HepG2 (cell line): ENCODE results near the gene TAMALIN. TPM values are rescaled to one million over a fixed set of nuclear protein-coding genes. Genes with fewer than 3 reads are reported as not detected.

Source experiments
- GTF3A ChIP-seq: sonication (generic); formaldehyde crosslinking; conservative IDR thresholded peaks from 2 replicates; pipeline ENCODE4 v1.4.0; 2020; ENCODE audit warnings: mild to moderate bottlenecking, missing genetic modification reagents
- HIVEP1 ChIP-seq: sonication (generic); formaldehyde crosslinking; IDR thresholded peaks from 2 replicates; pipeline ENCODE4 v1.4.0; 2020; ENCODE audit warnings: mild to moderate bottlenecking, missing genetic modification reagents
- MTA1 ChIP-seq: sonication (generic); formaldehyde crosslinking; IDR thresholded peaks from 2 replicates; pipeline ENCODE4 v1.4.0; 2020; ENCODE audit warnings: missing genetic modification reagents, mild to moderate bottlenecking, borderline replicate concordance
- PHF8 ChIP-seq: sonication (generic); formaldehyde crosslinking; IDR thresholded peaks from 2 replicates; pipeline ENCODE4 v1.5.0; 2020; ENCODE audit warnings: missing genetic modification reagents
- POLR2G ChIP-seq: fragments of 200-400 bp; formaldehyde crosslinking; IDR thresholded peaks from 2 replicates; pipeline ENCODE4 v1.6.1; 2018; ENCODE audit warnings: mild to moderate bottlenecking, low read depth, low read length, moderate library complexity
- SIX1 ChIP-seq: sonication (generic); formaldehyde crosslinking; IDR thresholded peaks from 2 replicates; pipeline ENCODE4 v1.4.0; 2020; ENCODE audit warnings: missing genetic modification reagents, borderline replicate concordance
- SMAD1 ChIP-seq: sonication (generic); formaldehyde crosslinking; IDR thresholded peaks from 2 replicates; pipeline ENCODE4 v1.4.0; 2020; ENCODE audit warnings: missing genetic modification reagents, low read depth, mild to moderate bottlenecking, borderline replicate concordance
- ZNF160 ChIP-seq: sonication (generic); formaldehyde crosslinking; IDR thresholded peaks from 2 replicates; pipeline ENCODE4 v1.8.0; 2022; ENCODE audit warnings: mild to moderate bottlenecking, inconsistent platforms, missing genetic modification reagents
- ZNF326 ChIP-seq: sonication (generic); formaldehyde crosslinking; IDR thresholded peaks from 2 replicates; pipeline ENCODE4 v1.4.0; 2020; ENCODE audit warnings: missing genetic modification reagents, borderline replicate concordance
- ZNF556 ChIP-seq: sonication (generic); formaldehyde crosslinking; IDR thresholded peaks from 2 replicates; pipeline ENCODE4 v1.4.0; 2020; ENCODE audit warnings: mild to moderate bottlenecking, missing genetic modification reagents, borderline replicate concordance
- ZNF709 ChIP-seq: sonication (generic); formaldehyde crosslinking; IDR thresholded peaks from 2 replicates; pipeline ENCODE4 v1.5.0; 2020; ENCODE audit warnings: mild to moderate bottlenecking, missing genetic modification reagents
- polyA plus RNA-seq, 8 experiments: library from polyadenylated mRNA; depleted of rRNA in 3 of 8; stranded (reverse) in 7 of 8; unstranded in 1 of 8; fragments of >200 nt; fragmentation: Illumina TruSeq in 4 of 8; extraction: Trizol in 4 of 8; gene quantifications; 2 replicates each; pipeline versions ENCODE4 v1.2.1 to v1.2.3, GENCODE V29; 2011 to 2016; ENCODE audit warnings: low read depth in 4 of 8, missing spikeins in 1 of 8, mixed read lengths in 1 of 8; ENCODE audit not compliant: insufficient read depth in 1 of 8
- total RNA-seq, 5 experiments: library from RNA; depleted of rRNA; stranded (reverse); fragments of >200 nt; fragmentation: Illumina TruSeq; extraction: Trizol; gene quantifications; 2 replicates each; pipeline ENCODE4 v1.2.3, GENCODE V29; 2016; ENCODE audit warnings: low read depth in 1 of 5
- TF ChIP-seq, protein P1 (sequence below): sonication (generic); formaldehyde crosslinking; IDR thresholded peaks from 2 replicates; pipeline ENCODE4 v1.4.0; 2020; ENCODE audit warnings: missing genetic modification reagents, borderline replicate concordance
- TF ChIP-seq, protein P2 (sequence below): sonication (generic); formaldehyde crosslinking; IDR thresholded peaks from 2 replicates; pipeline ENCODE4 v1.4.0; 2020; ENCODE audit warnings: mild to moderate bottlenecking, missing genetic modification reagents
- TF ChIP-seq, protein P3 (sequence below): sonication (generic); formaldehyde crosslinking; IDR thresholded peaks from 2 replicates; pipeline ENCODE4 v1.5.0; 2020; ENCODE audit warnings: missing genetic modification reagents
- TF ChIP-seq, protein P4 (sequence below): sonication (generic); formaldehyde crosslinking; IDR thresholded peaks from 2 replicates; pipeline ENCODE4 v1.4.0; 2020; ENCODE audit warnings: missing genetic modification reagents
- TF ChIP-seq, protein P5 (sequence below): IDR thresholded peaks from 2 replicates; pipeline ENCODE4 v1.6.1; 2012; ENCODE audit warnings: inconsistent platforms
- TF ChIP-seq, protein P6 (sequence below): sonication (generic); formaldehyde crosslinking; IDR thresholded peaks from 2 replicates; pipeline ENCODE4 v1.4.0; 2020; ENCODE audit warnings: missing genetic modification reagents, borderline replicate concordance

TAMALIN gene
- total and polyA plus RNA-seq, 2 of the 13 experiments (the other 11 are each of a cell fraction or from before 2014, with no cell fraction given) = 2.9 to 10.9 TPM

DNA sequence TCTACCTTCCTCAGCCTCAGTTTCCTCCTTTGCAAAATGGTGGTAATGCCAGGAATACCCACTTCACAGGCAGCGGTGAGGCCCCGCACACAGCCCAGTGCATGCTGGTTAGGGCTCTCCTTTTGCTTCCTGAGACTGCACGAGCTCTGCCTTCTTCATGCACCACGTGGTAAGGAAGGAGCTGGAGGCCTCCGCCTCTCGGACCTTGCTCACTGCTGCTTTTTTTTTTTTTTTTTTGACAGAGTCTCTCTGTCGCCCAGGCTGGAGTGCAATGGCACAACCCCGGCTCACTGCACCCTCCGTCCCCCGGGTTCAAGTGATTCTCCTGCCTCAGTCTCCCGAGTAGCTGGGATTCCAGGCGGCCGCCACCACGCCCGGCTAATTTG lies 18.1 kb downstream of the TAMALIN start (continued):
- no peak for TF ChIP-seq SMAD1 (CRISPR knock-in tag)
- TF ChIP-seq ZNF160 = no peak
- TF ChIP-seq, protein P1, sequence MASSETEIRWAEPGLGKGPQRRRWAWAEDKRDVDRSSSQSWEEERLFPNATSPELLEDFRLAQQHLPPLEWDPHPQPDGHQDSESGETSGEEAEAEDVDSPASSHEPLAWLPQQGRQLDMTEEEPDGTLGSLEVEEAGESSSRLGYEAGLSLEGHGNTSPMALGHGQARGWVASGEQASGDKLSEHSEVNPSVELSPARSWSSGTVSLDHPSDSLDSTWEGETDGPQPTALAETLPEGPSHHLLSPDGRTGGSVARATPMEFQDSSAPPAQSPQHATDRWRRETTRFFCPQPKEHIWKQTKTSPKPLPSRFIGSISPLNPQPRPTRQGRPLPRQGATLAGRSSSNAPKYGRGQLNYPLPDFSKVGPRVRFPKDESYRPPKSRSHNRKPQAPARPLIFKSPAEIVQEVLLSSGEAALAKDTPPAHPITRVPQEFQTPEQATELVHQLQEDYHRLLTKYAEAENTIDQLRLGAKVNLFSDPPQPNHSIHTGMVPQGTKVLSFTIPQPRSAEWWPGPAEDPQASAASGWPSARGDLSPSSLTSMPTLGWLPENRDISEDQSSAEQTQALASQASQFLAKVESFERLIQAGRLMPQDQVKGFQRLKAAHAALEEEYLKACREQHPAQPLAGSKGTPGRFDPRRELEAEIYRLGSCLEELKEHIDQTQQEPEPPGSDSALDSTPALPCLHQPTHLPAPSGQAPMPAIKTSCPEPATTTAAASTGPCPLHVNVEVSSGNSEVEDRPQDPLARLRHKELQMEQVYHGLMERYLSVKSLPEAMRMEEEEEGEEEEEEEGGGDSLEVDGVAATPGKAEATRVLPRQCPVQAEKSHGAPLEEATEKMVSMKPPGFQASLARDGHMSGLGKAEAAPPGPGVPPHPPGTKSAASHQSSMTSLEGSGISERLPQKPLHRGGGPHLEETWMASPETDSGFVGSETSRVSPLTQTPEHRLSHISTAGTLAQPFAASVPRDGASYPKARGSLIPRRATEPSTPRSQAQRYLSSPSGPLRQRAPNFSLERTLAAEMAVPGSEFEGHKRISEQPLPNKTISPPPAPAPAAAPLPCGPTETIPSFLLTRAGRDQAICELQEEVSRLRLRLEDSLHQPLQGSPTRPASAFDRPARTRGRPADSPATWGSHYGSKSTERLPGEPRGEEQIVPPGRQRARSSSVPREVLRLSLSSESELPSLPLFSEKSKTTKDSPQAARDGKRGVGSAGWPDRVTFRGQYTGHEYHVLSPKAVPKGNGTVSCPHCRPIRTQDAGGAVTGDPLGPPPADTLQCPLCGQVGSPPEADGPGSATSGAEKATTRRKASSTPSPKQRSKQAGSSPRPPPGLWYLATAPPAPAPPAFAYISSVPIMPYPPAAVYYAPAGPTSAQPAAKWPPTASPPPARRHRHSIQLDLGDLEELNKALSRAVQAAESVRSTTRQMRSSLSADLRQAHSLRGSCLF = no peak
- no peak for TF ChIP-seq ZNF556 (CRISPR knock-in tag)
- no peak for TF ChIP-seq SIX1 (CRISPR knock-in tag)
- TF ChIP-seq PHF8 (CRISPR knock-in tag) = no peak
- TF ChIP-seq, protein P2, sequence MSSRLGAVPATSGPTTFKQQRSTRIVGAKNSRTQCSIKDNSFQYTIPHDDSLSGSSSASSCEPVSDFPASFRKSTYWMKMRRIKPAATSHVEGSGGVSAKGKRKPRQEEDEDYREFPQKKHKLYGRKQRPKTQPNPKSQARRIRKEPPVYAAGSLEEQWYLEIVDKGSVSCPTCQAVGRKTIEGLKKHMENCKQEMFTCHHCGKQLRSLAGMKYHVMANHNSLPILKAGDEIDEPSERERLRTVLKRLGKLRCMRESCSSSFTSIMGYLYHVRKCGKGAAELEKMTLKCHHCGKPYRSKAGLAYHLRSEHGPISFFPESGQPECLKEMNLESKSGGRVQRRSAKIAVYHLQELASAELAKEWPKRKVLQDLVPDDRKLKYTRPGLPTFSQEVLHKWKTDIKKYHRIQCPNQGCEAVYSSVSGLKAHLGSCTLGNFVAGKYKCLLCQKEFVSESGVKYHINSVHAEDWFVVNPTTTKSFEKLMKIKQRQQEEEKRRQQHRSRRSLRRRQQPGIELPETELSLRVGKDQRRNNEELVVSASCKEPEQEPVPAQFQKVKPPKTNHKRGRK (CRISPR knock-in tag) = no peak
- TF ChIP-seq ZNF709 (CRISPR knock-in tag) = no peak
- TF ChIP-seq, protein P3, sequence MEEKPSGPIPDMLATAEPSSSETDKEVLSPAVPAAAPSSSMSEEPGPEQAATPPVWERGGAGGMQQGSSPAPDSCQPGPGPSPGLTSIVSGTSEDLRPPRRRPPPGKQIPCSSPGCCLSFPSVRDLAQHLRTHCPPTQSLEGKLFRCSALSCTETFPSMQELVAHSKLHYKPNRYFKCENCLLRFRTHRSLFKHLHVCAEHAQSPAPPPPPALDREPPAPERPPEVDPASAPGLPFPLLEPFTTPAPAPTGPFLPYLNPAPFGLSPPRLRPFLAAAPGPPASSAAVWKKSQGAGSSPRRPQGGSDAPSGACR (CRISPR knock-in tag) = no peak
- no peak for TF ChIP-seq ZNF326 (CRISPR knock-in tag)
- TF ChIP-seq, protein P4, sequence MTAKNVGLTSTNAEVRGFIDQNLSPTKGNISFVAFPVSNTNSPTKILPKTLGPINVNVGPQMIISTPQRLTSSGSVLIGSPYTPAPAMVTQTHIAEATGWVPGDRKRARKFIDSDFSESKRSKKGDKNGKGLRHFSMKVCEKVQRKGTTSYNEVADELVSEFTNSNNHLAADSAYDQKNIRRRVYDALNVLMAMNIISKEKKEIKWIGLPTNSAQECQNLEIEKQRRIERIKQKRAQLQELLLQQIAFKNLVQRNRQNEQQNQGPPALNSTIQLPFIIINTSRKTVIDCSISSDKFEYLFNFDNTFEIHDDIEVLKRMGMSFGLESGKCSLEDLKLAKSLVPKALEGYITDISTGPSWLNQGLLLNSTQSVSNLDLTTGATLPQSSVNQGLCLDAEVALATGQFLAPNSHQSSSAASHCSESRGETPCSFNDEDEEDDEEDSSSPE (CRISPR knock-in tag) = no peak
- no peak for TF ChIP-seq GTF3A (CRISPR knock-in tag)
- no peak for TF ChIP-seq HIVEP1 (CRISPR knock-in tag)
- no peak; the same call in 1 of the 2 replicates for TF ChIP-seq MTA1
- TF ChIP-seq POLR2G = peak; percentile 47; the same call in 1 of the 2 replicates
- TF ChIP-seq, protein P5, sequence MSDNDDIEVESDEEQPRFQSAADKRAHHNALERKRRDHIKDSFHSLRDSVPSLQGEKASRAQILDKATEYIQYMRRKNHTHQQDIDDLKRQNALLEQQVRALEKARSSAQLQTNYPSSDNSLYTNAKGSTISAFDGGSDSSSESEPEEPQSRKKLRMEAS = peak; percentile 86
- TF ChIP-seq, protein P6, sequence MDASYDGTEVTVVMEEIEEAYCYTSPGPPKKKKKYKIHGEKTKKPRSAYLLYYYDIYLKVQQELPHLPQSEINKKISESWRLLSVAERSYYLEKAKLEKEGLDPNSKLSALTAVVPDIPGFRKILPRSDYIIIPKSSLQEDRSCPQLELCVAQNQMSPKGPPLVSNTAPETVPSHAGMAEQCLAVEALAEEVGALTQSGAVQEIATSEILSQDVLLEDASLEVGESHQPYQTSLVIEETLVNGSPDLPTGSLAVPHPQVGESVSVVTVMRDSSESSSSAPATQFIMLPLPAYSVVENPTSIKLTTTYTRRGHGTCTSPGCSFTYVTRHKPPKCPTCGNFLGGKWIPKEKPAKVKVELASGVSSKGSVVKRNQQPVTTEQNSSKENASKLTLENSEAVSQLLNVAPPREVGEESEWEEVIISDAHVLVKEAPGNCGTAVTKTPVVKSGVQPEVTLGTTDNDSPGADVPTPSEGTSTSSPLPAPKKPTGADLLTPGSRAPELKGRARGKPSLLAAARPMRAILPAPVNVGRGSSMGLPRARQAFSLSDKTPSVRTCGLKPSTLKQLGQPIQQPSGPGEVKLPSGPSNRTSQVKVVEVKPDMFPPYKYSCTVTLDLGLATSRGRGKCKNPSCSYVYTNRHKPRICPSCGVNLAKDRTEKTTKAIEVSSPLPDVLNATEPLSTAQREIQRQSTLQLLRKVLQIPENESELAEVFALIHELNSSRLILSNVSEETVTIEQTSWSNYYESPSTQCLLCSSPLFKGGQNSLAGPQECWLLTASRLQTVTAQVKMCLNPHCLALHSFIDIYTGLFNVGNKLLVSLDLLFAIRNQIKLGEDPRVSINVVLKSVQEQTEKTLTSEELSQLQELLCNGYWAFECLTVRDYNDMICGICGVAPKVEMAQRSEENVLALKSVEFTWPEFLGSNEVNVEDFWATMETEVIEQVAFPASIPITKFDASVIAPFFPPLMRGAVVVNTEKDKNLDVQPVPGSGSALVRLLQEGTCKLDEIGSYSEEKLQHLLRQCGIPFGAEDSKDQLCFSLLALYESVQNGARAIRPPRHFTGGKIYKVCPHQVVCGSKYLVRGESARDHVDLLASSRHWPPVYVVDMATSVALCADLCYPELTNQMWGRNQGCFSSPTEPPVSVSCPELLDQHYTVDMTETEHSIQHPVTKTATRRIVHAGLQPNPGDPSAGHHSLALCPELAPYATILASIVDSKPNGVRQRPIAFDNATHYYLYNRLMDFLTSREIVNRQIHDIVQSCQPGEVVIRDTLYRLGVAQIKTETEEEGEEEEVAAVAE (CRISPR knock-in tag) = no peak
